Activated T-cell treated with anti-CD3 and anti-CD28 coated beads, Interleukin-2, amount 50 U/mL, for 4 hours (primary cell): ENCODE data around the gene PRTG. TPM values are rescaled to one million over a fixed set of nuclear protein-coding genes. Genes with fewer than 3 reads are reported as not detected.
"Not testable (repeated sequence)": the region's sequence is repeated elsewhere in the genome, so short reads cannot be mapped to it uniquely, and the experiment has no call there.

Source experiments
- ATAC-seq, 2 donors: fragments of 200-7000 bp; cut with Tn5 transposase; one replicate each; pipeline ENCODE4 v1.10.0; 2021
- DNase-seq: peaks from one replicate; pipeline ENCODE4 v3.0.0-alpha.2; 2020
- H3K27me3 Mint-ChIP-seq: one replicate; pipeline ENCODE4 v1.8.0; 2021; ENCODE audit warnings: low read depth, mixed read lengths
- H3K36me3 Mint-ChIP-seq: one replicate; pipeline ENCODE4 v1.8.0; 2022; ENCODE audit warnings: mixed read lengths; ENCODE audit not compliant: insufficient read depth
- H3K4me1 Mint-ChIP-seq: one replicate; pipeline ENCODE4 v1.8.0; 2021; ENCODE audit warnings: low read depth, mixed read lengths
- H3K4me3 Mint-ChIP-seq: one replicate; pipeline ENCODE4 v1.8.0; 2021; ENCODE audit warnings: mild to moderate bottlenecking, moderate library complexity, mixed read lengths
- H3K9me3 Mint-ChIP-seq: one replicate; pipeline ENCODE4 v1.8.0; 2021; ENCODE audit warnings: mixed read lengths
- total RNA-seq, 3 donors: library from RNA; stranded (reverse); gene quantifications; one replicate each; pipeline ENCODE4 v1.2.1, GENCODE V29; 2021

PRTG gene
- total RNA-seq, 3 donors from 2014 or later: not detected

DNA sequence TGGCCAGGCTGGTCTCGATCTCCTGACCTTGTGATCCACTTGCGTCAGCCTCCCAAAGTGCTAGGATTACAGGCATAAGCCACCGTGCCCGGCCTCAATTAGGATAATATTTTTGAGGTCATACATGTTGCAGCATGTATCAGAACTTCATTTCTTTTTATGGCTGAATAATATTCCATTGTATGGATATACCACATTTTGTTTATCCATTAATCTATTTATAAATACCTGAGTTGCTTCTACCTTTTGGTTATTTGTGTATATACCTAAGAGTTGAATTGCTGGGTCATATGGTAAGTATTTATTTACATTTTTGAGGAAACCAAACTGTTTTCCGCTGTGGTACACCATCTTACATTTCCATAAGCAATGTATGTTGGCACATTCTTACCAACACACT, 136.7 kb downstream of the PRTG start:
- peaks cover 2% of the 10 kb centered on the region for H3K36me3 Mint-ChIP-seq
- ATAC-seq (no peak), DNase-seq (no peak)
- H3K4me1 Mint-ChIP-seq: no peaks in the 10 kb centered on the region
- peaks cover 15% of the 10 kb centered on the region for H3K9me3 Mint-ChIP-seq
- H3K27me3 Mint-ChIP-seq: peaks cover 12% of the 10 kb centered on the region
- no peak overlapping the region for H3K4me3 Mint-ChIP-seq

- H3K9me3 Mint-ChIP-seq: peaks cover 4% of the 10 kb centered on the region
Observed at GRCh38 chr15:55601374-55601773, 141.6 kb downstream of the PRTG start.

GRCh38 chr15:55599439-55599838, 143.5 kb downstream of the PRTG start:
- H3K27me3 Mint-ChIP-seq: peaks cover 10% of the 10 kb centered on the region
- no peaks in the 10 kb centered on the region for H3K9me3 Mint-ChIP-seq
- ATAC-seq: no peak

More at GRCh38 chr15:55601374-55601773, 141.6 kb downstream of the PRTG start:
- no peaks in the 10 kb centered on the region for H3K4me1 Mint-ChIP-seq
- peaks cover 8% of the 10 kb centered on the region for H3K27me3 Mint-ChIP-seq
- DNase-seq: no peak
- no peaks in the 10 kb centered on the region for H3K36me3 Mint-ChIP-seq
- no peak for ATAC-seq
- no peak overlapping the region for H3K4me3 Mint-ChIP-seq

DNA sequence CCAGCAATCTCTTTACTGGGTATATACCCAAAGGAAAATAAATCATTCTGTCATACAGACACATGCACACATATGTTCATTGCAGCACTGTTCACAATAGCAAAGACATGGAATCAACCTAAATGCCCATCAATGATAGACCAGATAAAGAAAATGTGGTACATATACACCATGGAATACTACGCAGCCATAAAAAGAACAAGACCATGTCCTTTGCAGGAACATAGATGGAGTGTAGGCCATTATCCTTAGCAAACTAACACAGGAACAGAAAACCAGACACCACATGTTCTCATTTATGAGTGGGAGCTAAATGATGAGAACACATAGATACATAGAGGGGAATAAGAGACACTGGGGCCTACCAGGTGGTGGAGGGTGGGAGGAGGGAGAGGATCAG, 149.9 kb downstream of the PRTG start:
- not testable (repeated sequence) for ATAC-seq, DNase-seq, H3K9me3 Mint-ChIP-seq, H3K4me1 Mint-ChIP-seq, H3K4me3 Mint-ChIP-seq, H3K36me3 Mint-ChIP-seq
- H3K27me3 Mint-ChIP-seq: peaks cover 35% of the 10 kb centered on the region

More at GRCh38 chr15:55599439-55599838, 143.5 kb downstream of the PRTG start:
- Mint-ChIP-seq H3K36me3 (no peaks in the 10 kb centered on the region), H3K4me3 (no peak overlapping the region), H3K4me1 (no peaks in the 10 kb centered on the region)
- DNase-seq: no peak

DNA sequence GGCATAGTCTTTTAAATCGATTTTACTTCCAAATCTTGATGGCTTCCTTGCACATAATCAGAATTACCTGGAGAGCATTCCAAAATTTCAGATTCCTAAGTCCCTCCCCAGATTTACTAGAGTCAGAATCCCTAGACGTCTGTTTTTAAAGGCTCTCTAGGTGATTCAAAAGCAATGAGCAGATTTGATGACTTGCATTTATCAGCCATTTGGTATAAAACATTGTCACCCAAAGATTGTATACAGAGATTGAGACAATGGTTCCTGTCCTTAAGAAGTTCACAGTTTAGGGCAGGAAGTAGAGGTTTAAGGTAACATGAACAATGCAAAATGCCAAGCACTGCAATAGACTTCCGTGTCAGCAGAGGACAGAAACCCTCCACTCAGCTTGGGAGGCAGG, 152.2 kb downstream of the PRTG start:
- Mint-ChIP-seq H3K36me3 (peaks cover 2% of the 10 kb centered on the region), H3K9me3 (no peaks in the 10 kb centered on the region), H3K4me3 (no peak overlapping the region), H3K4me1 (peaks cover 2% of the 10 kb centered on the region), H3K27me3 (peaks cover 33% of the 10 kb centered on the region)
- no peak for ATAC-seq
- DNase-seq: no peak

GRCh38 chr15:55589287-55589686, 153.7 kb downstream of the PRTG start:
- Mint-ChIP-seq H3K9me3 (no peaks in the 10 kb centered on the region), H3K27me3 (peaks cover 38% of the 10 kb centered on the region), H3K4me1 (peaks cover 2% of the 10 kb centered on the region), H3K4me3 (peak overlapping the region; percentile 68), H3K36me3 (peaks cover 2% of the 10 kb centered on the region)
- DNase-seq: no peak
- ATAC-seq: no peak

- ATAC-seq (no peak), DNase-seq (no peak)
- Mint-ChIP-seq H3K4me3 (peak overlapping the region; percentile 68), H3K36me3 (peaks cover 2% of the 10 kb centered on the region), H3K27me3 (peaks cover 42% of the 10 kb centered on the region), H3K4me1 (peaks cover 2% of the 10 kb centered on the region), H3K9me3 (no peaks in the 10 kb centered on the region)
Observed at GRCh38 chr15:55588815-55589115, 154.2 kb downstream of the PRTG start.

GRCh38 chr15:55588070-55588814, 154.7 kb downstream of the PRTG start, which contains the start of gene PYGO1:
Gene PYGO1 (minus strand): TSS chr15:55588345. CDS start chr15:55587883, 462 bp downstream.
- Mint-ChIP-seq H3K4me1 (peaks cover 2% of the 10 kb centered on the region), H3K36me3 (peaks cover 2% of the 10 kb centered on the region), H3K27me3 (peaks cover 47% of the 10 kb centered on the region), H3K9me3 (no peaks in the 10 kb centered on the region), H3K4me3 (peak within 1 kb of the TSS; percentile 68)
- ATAC-seq (peak; percentile 79 to 81), DNase-seq (peak; percentile 27)

GRCh38 chr15:55587321-55588069, 155.5 kb downstream of the PRTG start:
- Mint-ChIP-seq H3K9me3 (no peaks in the 10 kb centered on the region), H3K36me3 (peaks cover 2% of the 10 kb centered on the region), H3K4me3 (peak overlapping the region; percentile 56), H3K4me1 (peaks cover 2% of the 10 kb centered on the region), H3K27me3 (peaks cover 54% of the 10 kb centered on the region)
- peak; percentile 48 to 57 for ATAC-seq
- no peak for DNase-seq

- Mint-ChIP-seq H3K27me3 (peaks cover 56% of the 10 kb centered on the region), H3K4me1 (peaks cover 2% of the 10 kb centered on the region), H3K9me3 (no peaks in the 10 kb centered on the region), H3K4me3 (no peak overlapping the region), H3K36me3 (peaks cover 2% of the 10 kb centered on the region)
- ATAC-seq: no peak
- DNase-seq: no peak
Observed at GRCh38 chr15:55586808-55587207, 156.1 kb downstream of the PRTG start.

GRCh38 chr15:55576943-55577342, 166.0 kb downstream of the PRTG start:
- H3K27me3 Mint-ChIP-seq: peaks cover 13% of the 10 kb centered on the region
- no peak for ATAC-seq
- no peaks in the 10 kb centered on the region for H3K36me3 Mint-ChIP-seq
- no peak overlapping the region for H3K4me3 Mint-ChIP-seq
- DNase-seq: no peak
- no peaks in the 10 kb centered on the region for H3K9me3 Mint-ChIP-seq
- H3K4me1 Mint-ChIP-seq: no peaks in the 10 kb centered on the region

- no peaks in the 10 kb centered on the region for H3K36me3 Mint-ChIP-seq
- peaks cover 25% of the 10 kb centered on the region for H3K27me3 Mint-ChIP-seq
- H3K9me3 Mint-ChIP-seq: peaks cover 8% of the 10 kb centered on the region
- DNase-seq: no peak
- ATAC-seq: no peak
- H3K4me3 Mint-ChIP-seq: no peak overlapping the region
- H3K4me1 Mint-ChIP-seq: no peaks in the 10 kb centered on the region
Observed at GRCh38 chr15:55574096-55574495, 168.9 kb downstream of the PRTG start.

- peaks cover 25% of the 10 kb centered on the region for H3K27me3 Mint-ChIP-seq
- no peak for ATAC-seq
- no peak overlapping the region for H3K4me3 Mint-ChIP-seq
Observed at GRCh38 chr15:55573224-55573623, 169.7 kb downstream of the PRTG start.

DNA sequence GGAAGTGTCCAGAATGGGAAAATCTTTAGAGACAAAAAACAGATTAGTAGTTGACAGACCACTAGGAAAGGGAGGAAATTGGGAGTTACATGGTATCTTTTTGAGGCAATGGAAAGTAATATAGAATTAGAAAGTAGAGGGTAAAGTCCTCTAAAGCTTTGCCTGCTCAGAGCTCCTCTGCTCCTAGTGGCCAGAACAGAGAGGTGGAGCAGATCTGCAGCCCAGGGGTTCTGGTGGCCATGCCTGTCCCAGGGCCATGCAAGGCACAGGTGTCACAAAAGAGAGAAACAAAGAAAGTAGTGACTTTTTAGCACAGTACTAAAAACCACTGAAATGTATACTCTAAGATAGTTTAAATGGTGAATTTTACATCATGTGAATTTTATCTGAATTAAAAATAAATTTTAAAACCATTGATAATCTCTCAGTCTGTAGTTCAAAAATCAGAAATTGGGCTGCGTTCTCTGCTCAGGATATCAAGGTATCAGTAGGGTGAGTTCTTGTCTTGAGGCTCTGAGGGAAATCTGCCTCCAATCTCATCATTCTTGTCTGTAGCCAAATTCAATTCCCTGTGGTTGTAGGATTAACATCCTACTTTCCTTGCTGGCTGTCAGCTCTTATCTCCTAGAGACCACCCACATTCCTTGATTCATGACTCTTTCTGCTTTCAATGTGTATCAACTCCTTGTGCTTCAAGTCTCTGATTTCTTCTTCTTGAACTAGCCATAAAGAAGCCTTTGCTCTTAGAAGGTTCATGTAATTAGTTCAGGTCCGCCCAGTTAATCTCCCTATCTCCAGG, 178.4 kb downstream of the PRTG start:
- Mint-ChIP-seq H3K27me3 (peaks cover 11% of the 10 kb centered on the region), H3K4me3 (no peak overlapping the region), H3K4me1 (no peaks in the 10 kb centered on the region), H3K36me3 (no peaks in the 10 kb centered on the region), H3K9me3 (peaks cover 5% of the 10 kb centered on the region)
- ATAC-seq (no peak), DNase-seq (no peak)

More at GRCh38 chr15:55573224-55573623, 169.7 kb downstream of the PRTG start:
- Mint-ChIP-seq H3K36me3 (no peaks in the 10 kb centered on the region), H3K4me1 (no peaks in the 10 kb centered on the region), H3K9me3 (peaks cover 8% of the 10 kb centered on the region)
- DNase-seq: no peak
